Tibial nerve (tissue), 4 donors: ENCODE data around the gene NCEH1. TPM values are rescaled to one million over a fixed set of nuclear protein-coding genes. Genes with fewer than 3 reads are reported as not detected.

Source experiments
- DNase-seq, 2 donors: peaks; one replicate each; pipeline ENCODE4 v3.0.0-alpha.2; 2019; ENCODE audit warnings: low spot score in 2 of 2
- H3K27ac ChIP-seq, 4 donors: fragments of 200-600 bp; sonication (generic) in 3 of 4; one replicate each; pipeline ENCODE4 v1.5.1; 2017 to 2019; ENCODE audit warnings: mild to moderate bottlenecking in 1 of 4
- H3K27me3 ChIP-seq, 2 donors: fragments of 200-600 bp; sonication (generic) in 1 of 2; one replicate each; pipeline versions ENCODE4 v1.5.1 to v1.6.0; 2017 to 2019
- H3K36me3 ChIP-seq, 3 donors: fragments of 200-600 bp; sonication (generic); one replicate each; pipeline ENCODE4 v1.5.1; 2018 to 2019
- H3K4me1 ChIP-seq, 4 donors: fragments of 200-600 bp; sonication (generic) in 3 of 4; one replicate each; pipeline ENCODE4 v1.5.1; 2017 to 2019
- H3K4me3 ChIP-seq, 4 donors: fragments of 200-600 bp; sonication (generic) in 3 of 4; one replicate each; pipeline ENCODE4 v1.5.1; 2017 to 2019; ENCODE audit warnings: mild to moderate bottlenecking in 1 of 4, moderate library complexity in 1 of 4
- H3K9me3 ChIP-seq, 4 donors: fragments of 200-600 bp; sonication (generic) in 3 of 4; one replicate each; pipeline ENCODE4 v1.5.1; 2017 to 2019
- CTCF ChIP-seq, 5 experiments: fragments of 200-600 bp in 3 of 5; fragments of 450-650 bp in 2 of 5; sonication (generic) in 3 of 5; IDR thresholded peaks; one replicate each; pipeline ENCODE4 v1.5.1; 2016 to 2019; ENCODE audit warnings: antibody characterized with exemption in 5 of 5, mild to moderate bottlenecking in 3 of 5, moderate library complexity in 2 of 5
- EP300 ChIP-seq, 2 donors: sonication (generic); formaldehyde crosslinking; IDR thresholded peaks; one replicate each; pipeline ENCODE4 v1.6.1; 2017; ENCODE audit warnings: antibody characterized with exemption in 2 of 2, mild to moderate bottlenecking in 1 of 2
- POLR2A ChIP-seq, 2 donors: fragments of 450-650 bp; IDR thresholded peaks; one replicate each; pipeline ENCODE4 v1.6.1; 2017; ENCODE audit warnings: antibody characterized with exemption in 2 of 2, mild to moderate bottlenecking in 2 of 2, moderate library complexity in 2 of 2
- WGBS, 2 donors: methylation state at CpG; one replicate each; pipeline ENCODE4 v1.1.5; 2018; 5-methylcytosine and 5-hydroxymethylcytosine counted together
- small RNA-seq: library from RNA; depleted of rRNA; stranded (forward); fragments of <200 nt; gene quantifications from one replicate; pipeline ENCODE3, GENCODE V24; 2016
- total RNA-seq, 4 donors: library from RNA; depleted of rRNA; stranded (reverse); fragments of >200 nt; gene quantifications; one replicate each; pipeline ENCODE4 v1.1.0, GENCODE V29; 2016

The NCEH1 gene
- total RNA-seq, 4 donors from 2014 or later: 4.3 to 13.5 (median 5.5) TPM

GRCh38 chr3:172585954-172586353, 124.9 kb downstream of the NCEH1 start:
- Histone ChIP-seq H3K4me1 (peaks cover 0 to 25% (median 5%) of the 10 kb centered on the region in 4 donors), H3K4me3 (no peak overlapping the region), H3K9me3 (no peaks in the 10 kb centered on the region), H3K27me3 (no peaks in the 10 kb centered on the region), H3K27ac (peak overlapping the region in 1 of 4 donors; percentile 72), H3K36me3 (no peaks in the 10 kb centered on the region)
- WGBS, 2 donors: 77 to 86% methylated on average over 4 of the region's 4 CpGs
- DNase-seq: no peak
- no peak for TF ChIP-seq EP300 (IDR thresholded peaks at IDR 0.05)
- TF ChIP-seq CTCF (IDR thresholded peaks at IDR 0.05): no peak
- TF ChIP-seq POLR2A (IDR thresholded peaks at IDR 0.05): no peak

- H3K4me1 ChIP-seq: peaks cover 0 to 33% (median 7%) of the 10 kb centered on the region in 4 donors
- 43 to 64% methylated on average over 1 of the region's 1 CpG for WGBS, 2 donors
- no peak overlapping the region for H3K4me3 ChIP-seq
- no peaks in the 10 kb centered on the region for H3K36me3 ChIP-seq
- H3K9me3 ChIP-seq: no peaks in the 10 kb centered on the region
- TF ChIP-seq EP300 (IDR thresholded peaks at IDR 0.05) (no peak), CTCF (IDR thresholded peaks at IDR 0.05) (no peak), POLR2A (IDR thresholded peaks at IDR 0.05) (no peak)
- no peak for DNase-seq
- H3K27ac ChIP-seq: no peak overlapping the region
- H3K27me3 ChIP-seq: no peaks in the 10 kb centered on the region
Observed at GRCh38 chr3:172582712-172583111, 128.2 kb downstream of the NCEH1 start.

- Histone ChIP-seq H3K27me3 (no peaks in the 10 kb centered on the region), H3K27ac (no peak overlapping the region), H3K4me3 (no peak overlapping the region), H3K36me3 (no peaks in the 10 kb centered on the region), H3K4me1 (peaks cover 0 to 31% (median 6%) of the 10 kb centered on the region in 4 donors), H3K9me3 (no peaks in the 10 kb centered on the region)
- DNase-seq: no peak
- no peak for TF ChIP-seq POLR2A (IDR thresholded peaks at IDR 0.05)
- no peak for TF ChIP-seq EP300 (IDR thresholded peaks at IDR 0.05)
- TF ChIP-seq CTCF (IDR thresholded peaks at IDR 0.05): no peak
Observed at GRCh38 chr3:172581757-172582166, 129.1 kb downstream of the NCEH1 start.

- H3K9me3 ChIP-seq: no peaks in the 10 kb centered on the region
- peaks cover 0 to 22% (median 3%) of the 10 kb centered on the region in 4 donors for H3K4me1 ChIP-seq
- H3K27ac ChIP-seq: peak overlapping the region in 2 of 4 donors; percentile 25 to 55
- no peak for DNase-seq
- no peak overlapping the region for H3K4me3 ChIP-seq
- WGBS, 2 donors: 75% methylated on average over 3 of the region's 3 CpGs
- no peaks in the 10 kb centered on the region for H3K27me3 ChIP-seq
- H3K36me3 ChIP-seq: no peaks in the 10 kb centered on the region
- TF ChIP-seq CTCF (IDR thresholded peaks at IDR 0.05) (no peak), POLR2A (IDR thresholded peaks at IDR 0.05) (no peak), EP300 (IDR thresholded peaks at IDR 0.05) (no peak)
Observed at GRCh38 chr3:172580680-172581401, 130.0 kb downstream of the NCEH1 start.

Small RNAs within 50 kb of the gene (small RNA-seq; reads per million reads assigned to genes)
- gene RNU6-547P: not detected

Other genes with a start within 250 kb of the NCEH1 start
- 10 to 100 TPM; 24.6 to 54.1 (median 37.3) TPM for gene TNFSF10, start 187.6 kb downstream of the NCEH1 start, total RNA-seq
- gene ECT2, start 39.7 kb upstream of the NCEH1 start, total RNA-seq: 1 to 10 TPM; 3.1 to 9.0 (median 7.0) TPM